Right lobe of liver (tissue), 4 donors: ENCODE results near the gene LRRC32.

Experiments
- CTCF ChIP-seq, 4 donors: fragments of 200-600 bp in 3 of 4; fragments of 450-650 bp in 1 of 4; IDR thresholded peaks; one replicate each; pipeline versions ENCODE4 v1.5.1 to v1.8.0; 2016 to 2022; ENCODE audit warnings: antibody characterized with exemption in 4 of 4, mild to moderate bottlenecking in 2 of 4
- POLR2A ChIP-seq: fragments of 450-650 bp; IDR thresholded peaks from one replicate; pipeline ENCODE4 v1.6.1; 2017; ENCODE audit warnings: antibody characterized with exemption, mild to moderate bottlenecking
- donor health status: DM: no; HTN: no; CAD: no.
- donor health status: DM: no; HTN: no; CAD: no.
- donor health status: DM: no; HTN: yes; CAD: no.

- TF ChIP-seq CTCF (IDR thresholded peaks at IDR 0.05) (no peak), POLR2A (no peak)
These were observed 17.4 kb downstream of the LRRC32 start for GRCh38 chr11:76653012-76653673.
